Stimulated activated naive CD8-positive, alpha-beta T cell treated with anti-CD3 and anti-CD28 coated beads, Interleukin-15, Interleukin-2, amounts not matched to agents 100 U/mL and 50 U/mL, for 24 hours (primary cell): Measurements from ENCODE around the gene GPC1.
"Not testable (repeated sequence)": the region's sequence is repeated elsewhere in the genome, so short reads cannot be mapped to it uniquely, and the experiment has no call there.

Experiments used
- ATAC-seq: fragments of 150-1000 bp; cut with Tn5 transposase; one replicate; pipeline ENCODE4 v1.10.0; 2021
- DNase-seq: peaks from one replicate; pipeline ENCODE4 v3.0.0; 2021

GPC1 gene

DNA sequence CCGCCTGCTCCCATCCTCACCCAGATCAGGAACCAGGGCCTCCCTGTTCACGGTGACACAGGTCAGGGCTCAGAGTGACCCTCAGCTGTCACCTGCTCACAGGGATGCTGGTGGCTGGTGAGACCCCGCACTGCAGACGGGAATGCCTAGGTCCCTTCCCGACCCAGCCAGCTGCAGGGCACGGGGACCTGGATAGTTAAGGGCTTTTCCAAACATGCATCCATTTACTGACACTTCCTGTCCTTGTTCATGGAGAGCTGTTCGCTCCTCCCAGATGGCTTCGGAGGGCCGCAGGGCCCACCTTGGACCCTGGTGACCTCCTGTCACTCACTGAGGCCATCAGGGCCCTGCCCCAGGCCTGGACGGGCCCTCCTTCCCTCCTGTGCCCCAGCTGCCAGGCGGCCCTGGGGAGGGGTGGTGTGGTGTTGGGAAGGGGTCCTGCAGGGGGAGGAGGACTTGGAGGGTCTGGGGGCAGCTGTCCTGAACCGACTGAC lies 31.7 kb downstream of the GPC1 start:
- DNase-seq (no peak), ATAC-seq (no peak)

DNA sequence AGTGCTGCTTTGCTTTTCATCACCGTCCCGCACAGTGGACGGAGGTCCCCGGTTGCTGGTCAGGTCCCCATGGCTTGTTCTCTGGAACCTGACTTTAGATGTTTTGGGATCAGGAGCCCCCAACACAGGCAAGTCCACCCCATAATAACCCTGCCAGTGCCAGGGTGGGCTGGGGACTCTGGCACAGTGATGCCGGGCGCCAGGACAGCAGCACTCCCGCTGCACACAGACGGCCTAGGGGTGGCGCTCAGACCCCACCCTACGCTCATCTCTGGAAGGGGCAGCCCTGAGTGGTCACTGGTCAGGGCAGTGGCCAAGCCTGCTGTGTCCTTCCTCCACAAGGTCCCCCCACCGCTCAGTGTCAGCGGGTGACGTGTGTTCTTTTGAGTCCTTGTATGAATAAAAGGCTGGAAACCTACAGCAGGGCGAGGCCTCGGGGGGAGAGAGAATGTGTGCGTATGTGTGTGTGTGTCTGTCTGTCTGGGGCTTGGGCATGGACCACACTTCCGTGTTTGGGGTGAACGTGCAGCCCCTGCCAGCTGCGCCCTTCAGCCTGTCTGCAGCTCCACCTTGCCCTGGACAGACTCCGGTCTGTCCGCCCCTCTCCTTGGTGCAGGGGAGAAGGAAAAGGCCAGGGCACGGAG lies 32.3 kb downstream of the GPC1 start:
- DNase-seq (no peak), ATAC-seq (no peak)

GRCh38 chr2:240468303-240469238 lies 33.1 kb downstream of the GPC1 start:
- no peak for DNase-seq
- no peak for ATAC-seq

GRCh38 chr2:240469239-240469636 lies 33.8 kb downstream of the GPC1 start:
- no peak for DNase-seq
- no peak for ATAC-seq

DNA sequence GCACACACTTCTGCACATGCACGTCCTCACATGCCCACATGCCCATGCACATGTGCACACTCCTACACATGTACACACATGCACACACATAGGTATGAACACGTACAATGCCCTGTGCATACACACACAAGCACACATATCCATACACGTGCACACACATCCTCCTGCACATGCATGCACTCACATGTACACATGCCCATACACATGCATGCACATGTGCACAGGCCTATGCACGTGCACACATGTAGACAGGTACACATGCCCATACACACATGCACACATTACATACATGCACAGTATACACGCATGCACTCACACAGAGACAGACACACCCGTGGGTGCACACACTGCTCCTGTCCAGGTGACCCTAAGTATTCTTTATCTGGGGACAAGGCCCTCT lies 34.3 kb downstream of the GPC1 start:
- ATAC-seq (no peak), DNase-seq (no peak)

DNA sequence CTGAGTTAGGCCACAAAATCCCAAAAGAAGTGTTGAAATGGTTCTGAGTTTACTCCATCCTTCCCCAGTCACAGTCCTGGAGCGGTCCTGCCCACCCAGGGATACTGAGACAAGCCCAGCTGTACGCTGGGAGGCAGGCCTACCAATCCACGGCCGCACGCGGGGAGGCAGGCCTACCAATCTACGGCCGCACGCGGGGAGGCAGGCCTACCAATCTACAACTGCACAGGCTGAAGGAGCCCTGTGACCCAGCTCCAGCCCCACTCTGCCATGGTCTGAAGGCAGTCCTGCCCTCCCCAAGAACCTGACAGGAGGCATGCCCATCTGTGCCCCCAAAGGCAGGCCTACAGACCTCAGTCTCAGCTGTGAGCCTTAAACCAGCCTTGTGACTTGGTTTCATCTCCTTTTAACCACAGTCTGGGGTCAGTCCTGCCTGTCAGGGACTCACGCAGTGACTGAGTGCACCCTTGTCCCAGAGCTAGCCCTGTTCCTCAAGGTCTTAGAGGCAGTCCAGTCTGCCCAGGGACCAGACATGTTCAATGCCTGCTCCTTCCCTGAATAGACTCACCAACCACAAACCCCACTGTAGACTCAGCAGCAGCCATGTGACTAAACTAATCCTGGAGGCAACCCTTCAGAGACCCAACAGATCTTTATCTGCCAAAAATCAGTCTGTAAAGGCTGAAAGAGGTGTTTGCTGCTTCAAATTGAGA lies 36.8 kb downstream of the GPC1 start:
- ATAC-seq (no peak), DNase-seq (no peak)

DNA sequence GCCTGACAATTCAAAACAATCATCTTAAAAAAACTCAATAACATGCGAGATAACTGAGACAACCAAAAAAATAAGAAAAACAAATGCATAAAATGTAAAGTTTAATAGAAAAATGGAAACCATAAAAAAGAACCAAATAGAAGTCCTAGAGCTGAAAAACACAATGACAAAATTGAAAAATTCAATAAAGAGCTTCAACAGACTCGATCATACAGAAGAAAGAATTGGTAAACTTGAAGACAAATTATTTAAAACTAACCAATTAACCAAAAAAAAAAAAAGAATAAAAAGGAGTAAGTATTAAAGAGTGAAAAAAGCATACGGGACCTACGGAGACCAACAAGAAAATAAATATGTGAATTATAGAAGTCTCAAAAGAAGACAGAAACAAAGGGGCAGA lies 37.7 kb downstream of the GPC1 start:
- no peak for ATAC-seq
- no peak for DNase-seq

GRCh38 chr2:240477916-240478315 lies 42.5 kb downstream of the GPC1 start:
- DNase-seq (no peak), ATAC-seq (no peak)

DNA sequence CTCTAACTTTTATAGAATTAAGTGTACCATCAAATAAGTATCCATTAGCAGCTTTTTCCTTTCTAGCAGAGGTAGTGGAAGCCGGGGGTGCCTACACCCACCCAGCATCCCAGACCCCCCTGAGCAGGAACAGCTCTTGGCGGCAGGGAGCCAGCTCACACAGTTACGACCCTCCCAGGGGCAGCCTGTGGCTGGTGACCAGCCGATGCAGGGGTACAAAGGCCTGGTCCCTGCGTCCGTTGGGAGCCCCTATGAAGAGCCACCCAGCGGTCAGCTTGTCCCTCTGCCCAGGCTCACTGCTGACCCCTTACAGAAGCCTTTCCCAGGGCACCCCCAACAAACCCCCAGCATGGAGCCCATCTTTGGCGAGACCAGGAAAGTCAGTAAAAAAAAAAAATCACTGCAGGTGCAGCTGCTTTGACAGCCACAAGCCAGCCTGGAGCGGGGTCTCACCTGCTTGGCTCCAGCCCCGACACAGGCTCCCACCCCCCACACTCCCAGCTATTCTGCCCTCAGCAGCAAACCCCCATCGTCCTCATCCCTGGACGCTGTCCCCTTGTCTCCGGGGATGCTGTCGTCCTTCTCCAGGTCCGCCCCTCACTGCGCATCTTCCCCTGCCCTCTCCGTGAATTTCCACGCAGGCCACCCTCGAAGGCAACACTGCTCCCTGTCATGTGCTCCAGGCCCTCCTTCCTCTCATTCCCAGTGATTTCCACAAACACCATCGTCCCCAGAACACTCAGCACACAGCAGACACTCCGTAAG lies 43.1 kb downstream of the GPC1 start:
- DNase-seq = no peak
- no peak for ATAC-seq

DNA sequence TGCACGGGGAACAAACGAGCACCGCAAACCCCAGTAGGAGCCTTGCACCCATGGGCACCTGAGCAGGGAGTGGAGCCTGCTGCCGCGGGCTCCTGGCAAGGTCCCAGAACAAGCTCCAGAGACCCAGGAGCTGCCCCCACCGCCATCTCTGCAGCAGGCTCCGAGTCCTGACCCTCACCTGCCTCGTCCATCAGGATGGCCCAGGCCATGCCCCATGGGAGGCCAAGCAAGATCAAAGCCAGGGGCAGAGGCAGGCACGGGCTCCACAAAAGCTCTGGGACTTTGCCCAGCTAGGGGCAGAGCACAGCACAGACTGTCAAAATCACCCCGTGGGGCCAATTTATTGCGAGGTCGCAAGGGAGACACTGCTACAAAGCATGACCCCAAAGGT lies 43.6 kb downstream of the GPC1 start:
- DNase-seq (no peak), ATAC-seq (no peak)

DNA sequence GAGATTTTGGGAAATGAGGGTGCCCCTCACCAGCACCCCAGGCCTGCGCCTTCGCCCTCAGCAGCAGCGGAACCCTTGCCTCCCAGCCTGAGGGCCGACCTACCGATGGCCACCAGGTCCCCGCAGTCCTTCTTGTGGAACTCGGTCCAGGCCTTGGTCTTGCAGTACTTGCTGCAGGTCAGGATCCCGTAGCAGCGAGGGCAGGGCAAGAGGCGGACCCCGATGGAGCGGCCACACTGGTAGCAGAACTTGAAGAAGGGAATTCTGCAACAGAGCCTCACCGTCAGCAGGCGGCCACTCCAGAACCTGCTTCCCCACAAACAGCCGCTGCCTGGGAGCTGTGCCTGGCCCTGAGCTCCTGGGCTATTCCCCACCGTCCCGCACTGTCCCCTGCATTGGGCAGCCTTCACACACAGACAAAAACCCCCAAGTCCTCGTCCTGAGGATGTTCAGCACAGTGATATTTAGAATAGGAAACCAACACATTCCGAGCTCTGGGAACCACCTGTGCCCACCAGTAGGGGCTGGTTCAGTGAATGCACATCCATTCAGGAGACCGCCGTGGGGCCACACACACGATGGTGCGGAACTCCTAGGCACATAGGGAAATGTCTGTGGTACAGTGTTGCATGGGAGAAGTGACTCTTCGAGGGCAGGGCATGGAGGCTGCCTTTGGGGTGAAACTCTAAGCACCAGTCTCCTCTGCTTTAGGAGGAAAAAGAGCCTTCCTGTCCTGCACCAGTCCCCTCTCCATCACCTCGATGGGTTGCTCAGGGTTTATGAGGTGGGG lies 45.6 kb downstream of the GPC1 start:
- DNase-seq = no peak
- ATAC-seq = no peak

DNA sequence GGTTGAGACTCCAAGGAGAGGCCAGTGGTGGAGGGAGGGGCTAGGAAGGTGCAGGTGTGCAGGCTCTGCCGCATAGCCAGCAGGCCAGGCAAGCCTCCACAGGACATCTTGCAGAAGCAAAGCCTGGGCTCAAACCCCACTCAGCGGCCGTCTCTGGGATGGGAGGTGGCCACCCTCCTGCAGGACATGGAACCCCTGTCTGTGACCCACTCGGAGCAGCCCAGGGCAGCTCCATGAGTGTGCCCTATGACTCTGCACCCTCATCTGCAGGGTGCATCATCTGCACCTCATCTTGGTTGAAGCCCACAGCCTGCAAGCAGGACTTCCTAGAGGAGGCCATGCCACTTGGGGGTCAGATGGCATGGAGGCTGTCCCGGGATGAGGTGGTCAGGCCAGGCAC lies 46.3 kb downstream of the GPC1 start:
- DNase-seq (no peak), ATAC-seq (no peak)

DNA sequence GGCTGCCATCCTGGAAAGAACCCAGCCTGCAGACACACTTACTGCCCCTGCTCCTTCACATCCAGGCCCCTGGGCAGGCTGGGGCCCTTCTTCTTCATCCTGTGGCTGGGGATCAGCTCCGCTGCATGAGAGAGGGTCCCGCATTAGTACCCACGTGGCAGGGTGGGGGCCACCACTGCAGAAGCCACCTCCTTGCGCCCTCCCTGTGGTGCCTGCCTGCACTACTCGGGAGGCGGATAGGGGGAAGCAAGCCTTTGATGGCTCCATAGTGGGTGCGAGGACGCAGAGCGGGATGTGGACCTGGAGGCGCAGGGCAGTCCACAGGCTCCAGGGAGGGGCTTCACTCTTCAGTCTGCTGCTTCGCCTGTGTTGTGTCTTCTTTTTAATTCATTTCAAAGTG lies 46.7 kb downstream of the GPC1 start:
- ATAC-seq (no peak), DNase-seq (no peak)

GRCh38 chr2:240491483-240491882 lies 56.0 kb downstream of the GPC1 start:
- ATAC-seq = no peak

DNA sequence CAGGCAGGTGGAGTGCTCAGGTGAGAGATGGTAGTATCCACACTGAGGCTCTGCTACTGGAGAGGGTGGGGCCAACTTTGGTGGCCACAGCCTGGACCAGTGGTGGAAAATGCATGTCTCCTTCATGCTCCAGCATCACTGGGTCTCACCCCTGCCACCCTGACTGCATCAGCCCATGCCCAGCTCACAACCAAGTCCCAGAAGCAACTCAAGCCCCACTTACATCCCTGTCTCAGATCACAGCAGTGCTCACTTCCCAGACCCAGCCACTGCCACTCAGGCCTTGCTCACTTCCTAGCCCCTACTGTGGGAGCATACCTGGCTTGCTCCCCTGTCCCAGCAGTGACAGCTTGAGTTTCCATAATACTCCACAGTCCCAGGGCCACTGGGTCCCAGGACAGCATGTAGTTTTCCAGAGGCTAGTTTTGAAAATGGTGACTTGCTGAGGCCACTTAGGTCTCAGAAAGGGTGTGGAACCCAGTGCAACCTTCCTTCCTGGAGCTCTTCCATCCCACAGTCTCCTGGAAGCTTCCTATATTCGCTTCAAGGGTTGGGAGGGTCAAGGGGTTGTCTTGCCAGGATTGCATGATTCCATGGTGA lies 58.8 kb downstream of the GPC1 start:
- ATAC-seq = no peak
- DNase-seq = no peak

More at GRCh38 chr2:240491483-240491882, 56.0 kb downstream of the GPC1 start:
- no peak for DNase-seq

DNA sequence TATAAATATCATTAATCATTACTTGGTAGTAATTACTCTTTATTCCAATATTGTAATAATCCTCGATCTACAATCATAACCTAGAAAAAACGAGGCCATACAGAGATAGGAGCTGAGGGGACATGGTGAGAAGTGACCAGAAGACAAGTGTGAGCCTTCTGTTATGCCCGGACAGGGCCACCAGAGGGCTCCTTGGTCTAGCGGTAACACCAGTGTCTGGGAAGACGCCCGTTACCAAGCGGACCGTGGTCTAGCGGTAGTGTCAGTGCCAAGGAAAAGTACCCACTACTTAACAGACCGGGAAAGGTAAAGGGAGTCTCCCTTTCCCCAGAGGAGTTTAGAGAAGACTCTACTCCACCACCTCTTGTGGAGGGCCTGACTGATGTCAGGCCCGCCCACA lies 59.5 kb downstream of the GPC1 start:
- ATAC-seq, DNase-seq: not testable (repeated sequence)

DNA sequence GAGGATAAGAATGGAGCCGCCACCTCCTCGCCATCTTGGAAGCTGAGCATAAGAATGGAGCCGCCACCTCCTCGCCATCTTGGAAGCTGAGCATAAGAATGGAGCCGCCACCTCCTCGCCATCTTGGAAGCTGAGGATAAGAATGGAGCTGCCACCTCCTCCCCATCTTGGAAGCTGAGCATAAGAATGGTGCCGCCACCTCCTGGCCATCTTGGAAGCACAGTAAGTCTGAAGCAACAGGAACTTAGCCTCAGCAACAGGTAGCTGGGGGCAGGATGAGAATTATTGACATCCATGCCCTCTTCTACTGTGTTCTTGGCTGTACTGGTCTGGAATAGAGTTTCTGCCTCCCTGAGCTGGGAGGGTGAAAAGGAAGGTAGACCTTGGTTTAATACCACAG lies 61.6 kb downstream of the GPC1 start:
- not testable (repeated sequence) for ATAC-seq, DNase-seq

- no peak for ATAC-seq
These were observed 62.9 kb downstream of the GPC1 start for GRCh38 chr2:240498171-240498957.

DNA sequence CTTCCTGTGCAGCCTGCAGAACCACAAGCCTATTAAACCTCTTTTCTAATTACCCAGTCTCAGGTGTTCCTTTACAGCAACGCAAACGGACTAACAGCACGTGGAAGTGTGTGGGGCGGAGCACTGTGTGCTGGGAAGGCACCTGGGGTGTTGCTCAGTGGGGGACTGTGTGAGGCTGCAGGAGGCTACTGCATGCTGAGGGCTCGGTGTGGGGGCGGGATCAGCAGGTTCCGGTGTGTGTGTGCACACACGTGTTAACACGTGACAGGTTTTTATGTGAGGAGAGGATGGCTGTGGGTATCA lies 63.4 kb downstream of the GPC1 start:
- ATAC-seq = no peak

More at GRCh38 chr2:240498171-240498957, 62.9 kb downstream of the GPC1 start:
- DNase-seq = no peak

More for the DNA sequence above, 63.4 kb downstream of the GPC1 start:
- DNase-seq = no peak
